NCI-H446 treated with DMSO at 0.1 percent for 48 hours (cell line): ENCODE results near the gene KRT3.

Source experiments
- DNase-seq: peaks from one replicate; lab custom pipeline; 2025; lab: John Stamatoyannopoulos, UW

KRT3 gene

DNA sequence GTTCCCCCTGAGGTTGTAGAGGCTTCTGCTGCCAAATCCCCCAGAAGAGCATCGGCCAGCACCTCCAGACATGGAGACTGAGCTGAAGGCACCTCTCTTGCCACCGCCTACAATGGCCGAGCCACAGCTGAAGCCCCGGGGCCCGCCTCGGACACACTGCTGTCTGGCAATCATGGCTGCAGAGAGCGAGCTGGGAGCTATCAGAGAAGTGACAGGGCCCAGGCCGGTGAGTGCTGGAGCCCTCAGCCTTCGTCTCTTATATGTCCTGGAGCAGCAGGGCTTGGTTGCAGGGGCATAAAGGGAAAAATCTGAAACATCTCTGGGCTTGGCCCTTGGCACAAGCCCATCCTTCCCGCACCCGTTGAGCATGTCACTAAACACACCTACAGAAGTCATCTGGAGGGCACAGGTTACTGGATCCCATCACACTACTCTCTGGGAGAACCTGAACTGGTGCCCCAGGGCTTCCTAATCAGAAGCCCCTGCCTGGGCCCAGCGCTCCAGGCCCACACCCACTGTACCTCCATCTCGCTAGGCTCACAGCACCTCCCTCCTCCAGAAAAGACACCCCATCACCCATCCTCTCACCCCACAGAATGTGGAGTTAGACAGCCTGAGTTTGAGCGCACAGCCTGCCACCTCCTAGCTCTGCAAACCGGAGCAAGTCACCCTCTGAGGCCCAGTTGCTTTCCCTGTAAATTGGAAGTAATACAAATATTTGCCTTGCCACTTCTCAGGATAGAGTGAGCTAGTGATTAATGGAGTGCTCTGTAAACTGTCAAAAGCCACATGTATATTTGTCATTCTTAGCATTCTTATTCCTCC, 18.2 kb upstream of the KRT3 start, which contains the start of gene KRT4:
Gene KRT4, minus strand, starts transcription at position 232 of the 825 bp plus-strand sequence. Its CDS starts 58 bp downstream, at position 174.
- no peak for DNase-seq

DNA sequence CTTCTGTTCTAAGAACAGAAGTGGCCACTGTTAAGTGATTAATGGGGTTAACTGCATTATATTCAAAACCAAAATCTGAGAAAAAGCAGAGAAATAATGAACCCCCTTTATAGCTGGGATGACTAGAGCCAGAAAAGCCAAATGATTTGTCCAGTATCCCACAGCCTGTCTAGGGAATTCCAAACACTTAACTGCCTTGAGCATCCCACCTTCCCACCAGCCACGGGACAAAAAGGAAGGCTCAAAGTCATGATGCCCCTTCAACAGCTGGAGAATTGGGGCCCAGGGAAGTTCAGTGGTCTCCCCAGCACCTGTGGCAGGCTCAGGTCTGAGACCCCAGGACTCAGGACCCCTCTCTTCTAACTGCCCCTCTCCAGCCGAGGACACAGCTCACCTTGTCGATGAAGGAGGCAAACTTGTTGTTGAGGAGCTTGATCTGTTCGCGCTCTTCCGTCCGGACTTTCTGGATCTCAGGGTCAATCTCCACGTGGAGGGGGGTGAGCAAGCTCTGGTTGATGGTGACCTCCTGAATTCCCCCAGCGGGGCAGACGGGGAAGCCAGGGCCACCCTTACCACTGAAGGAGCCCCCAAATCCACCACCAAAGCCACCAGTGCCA, 17.4 kb upstream of the KRT3 start:
- DNase-seq, result no peak

GRCh38 chr12:52812749-52813148, 16.8 kb upstream of the KRT3 start:
- no peak for DNase-seq

DNA sequence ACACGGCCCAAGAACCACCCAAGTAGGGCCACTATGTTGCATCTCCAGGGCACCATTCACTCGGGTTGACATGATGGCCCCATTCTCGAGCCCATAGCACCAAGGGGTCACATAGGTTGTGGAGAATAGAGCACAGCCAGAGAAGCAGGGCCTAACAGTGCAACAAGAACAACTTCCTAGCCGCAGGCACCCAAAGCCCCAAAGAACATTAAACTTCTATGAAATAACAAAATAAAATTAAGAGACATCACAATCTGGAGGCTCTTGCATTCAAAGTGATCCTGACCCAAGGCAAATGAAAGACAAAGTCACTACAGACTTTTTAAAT, 16.1 kb upstream of the KRT3 start:
- DNase-seq, result no peak

DNA sequence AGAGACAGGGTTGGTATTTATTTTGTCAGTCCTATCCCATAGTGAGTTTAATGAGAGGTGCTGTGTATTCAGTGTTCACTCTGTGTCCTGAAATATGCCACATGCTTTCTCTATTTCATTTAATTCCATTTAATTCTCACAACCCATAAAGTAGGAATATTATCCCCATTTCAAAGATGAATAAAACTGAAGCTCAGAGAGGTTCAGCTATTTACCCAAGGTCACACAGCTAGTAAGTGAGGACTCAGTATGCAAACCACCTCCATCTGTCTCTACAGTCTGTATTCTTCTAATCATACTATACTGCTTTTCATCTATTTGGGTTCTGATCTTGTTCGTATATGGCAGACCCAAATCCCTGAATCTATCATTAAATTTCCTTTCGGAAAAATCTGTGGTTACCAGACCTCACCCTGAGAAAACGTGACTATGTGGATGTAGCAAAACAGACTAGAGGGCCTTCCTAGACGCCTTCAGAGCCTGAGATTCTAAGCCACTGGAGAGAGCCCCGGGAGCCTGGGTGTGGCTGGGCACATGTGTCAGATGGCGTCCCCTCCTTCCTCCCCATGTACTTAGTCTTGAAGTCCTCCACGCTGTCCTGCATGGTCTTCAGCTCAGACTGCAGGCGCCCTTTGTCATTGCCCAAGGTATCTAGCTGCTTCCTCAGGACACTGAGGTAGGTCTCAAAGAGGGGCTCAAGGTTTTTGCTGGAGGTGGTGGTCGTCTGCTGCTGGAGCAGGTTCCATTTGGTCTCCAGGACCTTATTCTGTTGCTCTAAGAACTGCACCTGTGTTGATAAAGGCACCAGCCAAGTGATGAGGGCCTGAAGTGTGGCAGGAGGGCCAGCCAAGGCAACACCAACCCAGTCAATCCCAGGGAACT, 15.5 kb upstream of the KRT3 start:
- DNase-seq, result no peak

DNA sequence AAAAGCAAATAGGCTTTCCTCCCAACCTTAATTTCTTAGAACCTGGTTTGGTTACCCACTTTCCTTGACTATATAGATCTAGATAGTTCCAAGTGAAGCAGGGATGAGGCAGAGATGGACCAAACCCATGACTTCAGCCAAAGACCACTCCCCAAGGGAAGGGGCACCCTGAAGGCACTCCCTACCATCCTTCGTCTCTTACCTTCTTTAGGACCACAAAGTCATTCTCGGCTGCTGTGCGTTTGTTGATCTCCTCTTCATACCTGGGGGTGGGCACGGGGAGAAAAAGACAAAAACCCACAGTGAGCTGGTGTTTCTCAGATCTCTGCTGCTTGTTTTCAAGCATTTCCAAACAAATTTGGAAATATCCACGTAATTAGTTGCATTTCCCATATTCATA, 14.6 kb upstream of the KRT3 start:
- no peak for DNase-seq

DNA sequence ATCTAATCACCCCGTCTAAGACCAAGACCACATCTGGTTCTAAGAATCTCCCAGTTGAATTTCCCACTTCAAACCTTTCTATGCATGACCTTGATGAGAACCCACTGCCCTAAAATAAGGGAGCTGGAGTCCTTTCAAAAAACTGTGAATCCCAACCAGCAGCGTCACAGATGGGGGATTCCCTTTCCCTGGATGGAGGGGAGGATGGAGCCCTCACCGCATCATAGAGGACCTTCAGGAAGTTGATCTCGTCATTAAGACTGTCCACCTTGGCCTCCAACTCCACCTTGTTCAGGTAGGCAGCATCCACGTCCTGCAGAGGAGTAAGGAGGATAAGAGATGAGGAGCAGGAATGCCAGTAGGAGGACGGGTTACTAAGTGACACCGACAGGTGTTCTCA, 13.2 kb upstream of the KRT3 start:
- no peak for DNase-seq

DNA sequence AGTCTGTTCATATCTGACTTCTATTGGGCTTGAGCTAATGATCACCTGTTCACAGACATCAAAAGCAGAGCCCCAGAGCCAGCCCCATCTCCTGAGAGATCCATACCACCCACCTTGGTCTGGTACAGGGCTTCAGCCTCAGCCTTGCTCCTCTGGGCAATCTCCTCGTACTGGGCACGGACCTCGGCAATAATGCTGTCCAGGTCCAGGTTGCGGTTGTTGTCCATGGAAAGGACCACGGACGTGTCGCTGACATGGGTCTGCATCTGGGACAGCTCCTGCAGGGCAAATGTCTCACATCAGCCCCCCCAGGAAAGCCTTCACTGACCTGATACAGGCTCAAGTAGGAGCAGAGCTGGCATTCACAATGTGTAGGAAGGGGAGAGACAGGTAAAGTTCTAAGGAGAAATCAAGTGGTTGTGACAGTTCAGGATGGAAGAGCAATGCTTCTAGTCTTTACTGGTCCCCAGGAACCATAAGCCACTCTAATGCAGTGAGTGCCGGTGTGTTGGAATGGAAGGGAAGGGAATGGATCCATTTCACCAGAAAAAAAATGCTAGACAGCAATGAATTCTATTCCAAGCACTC, 12.8 kb upstream of the KRT3 start:
- DNase-seq, result no peak

GRCh38 chr12:52807544-52808470, 11.9 kb upstream of the KRT3 start:
- DNase-seq, result no peak

- no peak for DNase-seq
Measured at GRCh38 chr12:52806821-52807543, 11.1 kb upstream of the KRT3 start.

GRCh38 chr12:52806169-52806811, 10.4 kb upstream of the KRT3 start:
- no peak for DNase-seq

DNA sequence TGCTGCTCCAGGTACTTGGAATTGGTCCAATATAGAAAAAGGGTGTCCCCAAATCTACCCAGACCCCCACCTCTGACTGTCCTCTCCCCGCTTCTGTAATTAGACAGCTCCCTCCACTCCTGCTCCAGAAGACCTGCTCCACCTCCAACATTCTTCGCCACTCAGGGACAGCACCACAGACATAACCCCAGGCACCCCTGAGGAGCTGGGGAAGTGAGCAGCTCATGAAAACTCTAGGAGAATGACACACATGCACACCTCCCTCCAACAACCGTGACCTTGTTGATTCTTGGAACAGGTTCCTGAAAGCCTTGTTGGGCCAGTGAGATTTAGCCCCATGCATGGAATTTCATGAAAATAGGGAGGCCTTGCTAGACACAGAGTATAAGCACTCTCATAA, 9.8 kb upstream of the KRT3 start:
- DNase-seq, result no peak

- no peak for DNase-seq
Measured at GRCh38 chr12:52805000-52805399, 9.1 kb upstream of the KRT3 start.

- no peak for DNase-seq
Measured at GRCh38 chr12:52802442-52802841, 6.5 kb upstream of the KRT3 start.

GRCh38 chr12:52801773-52802172, 5.9 kb upstream of the KRT3 start:
- no peak for DNase-seq

DNA sequence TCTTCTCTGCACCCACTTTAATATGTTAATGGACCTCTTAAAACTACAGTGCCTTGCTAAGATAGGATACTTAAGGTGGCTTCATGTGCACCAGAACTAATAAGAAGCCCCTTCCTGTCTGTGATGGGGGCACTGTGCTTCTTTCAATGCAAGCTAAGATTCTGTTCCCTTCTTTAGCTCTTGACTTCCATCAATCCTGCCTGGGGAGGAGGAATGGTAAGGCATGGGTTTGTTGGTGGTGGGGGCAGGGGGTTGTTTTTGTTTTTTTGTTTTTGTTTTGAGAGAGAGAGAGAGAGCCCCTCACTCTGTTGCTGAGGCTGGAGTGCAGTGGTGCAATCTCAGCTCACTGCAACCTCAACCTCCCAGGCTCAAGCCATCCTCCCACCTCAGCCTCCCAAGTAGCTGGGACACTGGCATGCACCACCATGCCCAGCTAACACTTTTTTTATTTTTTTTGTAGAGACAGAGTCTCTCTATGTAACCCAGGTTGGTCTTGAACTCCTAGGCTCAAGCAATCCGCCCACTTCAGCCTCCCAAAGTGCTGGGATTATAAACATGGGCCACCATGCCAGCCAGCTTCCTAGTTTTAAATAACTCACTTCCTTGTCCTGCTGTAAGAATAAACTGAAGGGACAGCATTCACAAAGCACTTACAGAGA, 4.5 kb upstream of the KRT3 start:
- DNase-seq, result no peak

- no peak for DNase-seq
Measured at GRCh38 chr12:52799505-52800211, 3.7 kb upstream of the KRT3 start.

- DNase-seq, result no peak
Measured at GRCh38 chr12:52798671-52799504, 3.0 kb upstream of the KRT3 start.
